Heart left ventricle (tissue), 13 donors: ENCODE results near the gene CAPG.

Experiments used
- CTCF ChIP-seq, 12 donors: fragments of 200-600 bp; sonication (generic) in 4 of 12; IDR thresholded peaks; one replicate each; pipeline versions ENCODE4 v1.5.0 to v1.8.0; 2018 to 2022; ENCODE audit warnings: antibody characterized with exemption in 12 of 12, mild to moderate bottlenecking in 5 of 12
- POLR2A ChIP-seq, 2 donors: fragments of 450-650 bp; IDR thresholded peaks; one replicate each; pipeline ENCODE4 v1.6.1; 2017; ENCODE audit warnings: antibody characterized with exemption in 2 of 2, mild to moderate bottlenecking in 2 of 2, moderate library complexity in 2 of 2
- donor health status: ischemic (EF 13 %, LVEDD 7.1; RV severe dilation, severe dysfunction).
- donor health status: DM: no; HTN: yes; CAD: no.
- donor health status: DM: no; HTN: no; CAD: no.
- donor health status: ischemic (EF 25% LVEDD 6.9; RV normal size, moderate dysfunction).
- donor health status: ischemic (EF 25% LVEDD 5.7; RV mildly dilated, moderate dysfunction).
- donor health status: ischemic (EF 35%, LVEDD 5.7; RV mildly dilated, moderate dysfunction).
- donor health status: nonischemic (EF 11% LVEDD 7.7; RV severe dilation, severe dysfunction).
- donor health status: DM: yes; HTN: yes; CAD: no.
- donor health status: PGD.
- donor health status: ischemic (EF 29% LVEDD 5.4; RV normal size, mild dysfunction).
- donor health status: nonischemic (EF 23%, LVEDD 6.1; RV moderate dilation, normal function).

- TF ChIP-seq CTCF (IDR thresholded peaks at IDR 0.05) (no peak), POLR2A (IDR thresholded peaks at IDR 0.05) (no peak)
These were observed 55.1 kb downstream of the CAPG start for GRCh38 chr2:85355073-85355410.
